Tibial nerve (tissue), 3 donors: ENCODE measurements around the gene FMN2.

ENCODE experiments used
- CTCF ChIP-seq, 5 experiments: fragments of 200-600 bp in 3 of 5; fragments of 450-650 bp in 2 of 5; sonication (generic) in 3 of 5; IDR thresholded peaks; one replicate each; pipeline ENCODE4 v1.5.1; 2016 to 2019; ENCODE audit warnings: antibody characterized with exemption in 5 of 5, mild to moderate bottlenecking in 3 of 5, moderate library complexity in 2 of 5
- POLR2A ChIP-seq, 2 donors: fragments of 450-650 bp; IDR thresholded peaks; one replicate each; pipeline ENCODE4 v1.6.1; 2017; ENCODE audit warnings: antibody characterized with exemption in 2 of 2, mild to moderate bottlenecking in 2 of 2, moderate library complexity in 2 of 2

- TF ChIP-seq CTCF (IDR thresholded peaks at IDR 0.05) (no peak), POLR2A (IDR thresholded peaks at IDR 0.05) (no peak)
Observed at GRCh38 chr1:240399381-240399780, 307.7 kb downstream of the FMN2 start.
